HCT116 (cell line): Measurements from ENCODE around the gene ABHD17C. TPM values are rescaled to one million over a fixed set of nuclear protein-coding genes. Genes with fewer than 3 reads are reported as not detected.

Experiments used
- ATAC-seq: fragments of 200-7000 bp; cut with Tn5 transposase; 2 replicates; pipeline ENCODE4 v1.9.1; 2020; ENCODE audit warnings: mild to moderate bottlenecking, moderate library complexity
- BruUV-seq: library from RNA; stranded (reverse); fragments of 400-500 nt; replicated peaks from 2 replicates; lab custom pipeline; 2021; lab: Mats Ljungman, UMichigan
- CTCF ChIA-PET: fragments of 300-600 bp; sonication (Branson Sonifier 250); formaldehyde crosslinking; loops from one replicate; lab custom pipeline; 2021; ENCODE audit warnings: antibody characterized with exemption; lab: Charles Lee
- POLR2A ChIA-PET: fragments of 300-600, 350-600 bp; sonication (Branson Sonifier 250); formaldehyde crosslinking; loops from one replicate; lab custom pipeline; 2021; ENCODE audit warnings: antibody characterized with exemption; lab: Charles Lee
- RAD21 ChIA-PET, 2 experiments: fragments of 300-600 bp; sonication (Branson Sonifier 250); formaldehyde crosslinking; loops; one replicate each; lab custom pipeline; 2023; ENCODE audit warnings: low total read pairs in 2 of 2; ENCODE audit not compliant: uncharacterized antibody in 2 of 2, unreplicated experiment in 2 of 2, low non-redundant PET in 1 of 2; lab: Charles Lee
- DNase-seq: peaks from one replicate; pipeline ENCODE4 v3.0.0-alpha.2; 2010; ENCODE audit warnings: low read depth, low spot score
- H2AFZ ChIP-seq: fragments of 200-600 bp; shearing (Covaris generic), sonication (generic); 2 replicates; pipeline ENCODE4 v1.6.1; 2017; ENCODE audit warnings: low read depth, mixed run types, mixed read lengths, antibody characterized with exemption, low read length; ENCODE audit not compliant: poor library complexity, severe bottlenecking
- H3K27ac ChIP-seq: 2 replicates; pipeline ENCODE4 v1.5.1; 2012; ENCODE audit warnings: low read depth, low read length
- H3K27me3 ChIP-seq: fragments of 200-600 bp; sonication (generic); 2 replicates; pipeline ENCODE4 v1.6.1; 2016; ENCODE audit warnings: mixed run types, low read length, mixed read lengths; ENCODE audit not compliant: insufficient read depth
- H3K36me3 ChIP-seq, 2 experiments: fragments of 200-500 bp in 1 of 2; fragments of 200-600 bp in 1 of 2; sonication (Bioruptor generic) in 1 of 2; sonication (generic) in 1 of 2; 2 replicates each; pipeline versions ENCODE4 v1.5.1 to v1.6.1; 2014 to 2016; ENCODE audit warnings: low read length in 2 of 2, inconsistent platforms in 1 of 2, mixed read lengths in 1 of 2, mixed run types in 1 of 2; ENCODE audit not compliant: insufficient read depth in 2 of 2, control insufficient read depth in 1 of 2
- H3K4me1 ChIP-seq, 2 experiments: fragments of 200-600 bp in 1 of 2; sonication (generic) in 1 of 2; 2 replicates each; pipeline versions ENCODE4 v1.5.1 to v1.6.1; 2012 to 2017; ENCODE audit warnings: low read length in 2 of 2, inconsistent platforms in 1 of 2, mild to moderate bottlenecking in 1 of 2, mixed read lengths in 1 of 2, mixed run types in 1 of 2, moderate library complexity in 1 of 2; ENCODE audit not compliant: insufficient read depth in 2 of 2, control insufficient read depth in 1 of 2
- H3K4me2 ChIP-seq: fragments of 200-600 bp; sonication (generic); 2 replicates; pipeline ENCODE4 v1.6.1; 2017; ENCODE audit warnings: mixed run types, low read length, mixed read lengths
- H3K4me3 ChIP-seq, 2 experiments: fragments of 200-600 bp in 1 of 2; sonication (generic) in 1 of 2; replicated peaks in 1 of 2; 2 replicates each; pipeline ENCODE4 v1.5.1; 2011 to 2016; ENCODE audit warnings: low read length in 2 of 2, control low read depth in 1 of 2, low read depth in 1 of 2, mild to moderate bottlenecking in 1 of 2, mixed read lengths in 1 of 2, mixed run types in 1 of 2
- H3K79me2 ChIP-seq: fragments of 200-600 bp; sonication (generic); 2 replicates; pipeline ENCODE4 v1.6.1; 2017; ENCODE audit warnings: mild to moderate bottlenecking, mixed run types, low read length, moderate library complexity, mixed read lengths; ENCODE audit not compliant: insufficient read depth
- H3K9ac ChIP-seq: fragments of 200-600 bp; sonication (generic); 2 replicates; pipeline ENCODE4 v1.6.1; 2016; ENCODE audit warnings: low read length, mixed read lengths
- H3K9me2 ChIP-seq: fragments of 200-600 bp; sonication (generic), shearing (Covaris generic); 2 replicates; pipeline ENCODE4 v1.6.1; 2017; ENCODE audit warnings: mixed run types, mild to moderate bottlenecking, moderate library complexity; ENCODE audit not compliant: insufficient read depth
- H3K9me3 ChIP-seq, 2 experiments: fragments of 200-500 bp in 1 of 2; fragments of 200-600 bp in 1 of 2; sonication (Bioruptor generic) in 1 of 2; sonication (generic) in 1 of 2; 2 replicates each; pipeline ENCODE4 v1.6.1; 2014 to 2017; ENCODE audit warnings: low read length in 2 of 2, mixed read lengths in 2 of 2, inconsistent platforms in 1 of 2, low read depth in 1 of 2, mild to moderate bottlenecking in 1 of 2, mixed run types in 1 of 2, moderate library complexity in 1 of 2; ENCODE audit not compliant: control insufficient read depth in 1 of 2, insufficient read depth in 1 of 2
- H4K20me1 ChIP-seq: fragments of 200-600 bp; sonication (generic), shearing (Covaris generic); 2 replicates; pipeline ENCODE4 v1.6.1; 2017; ENCODE audit warnings: mixed run types, mild to moderate bottlenecking, moderate library complexity; ENCODE audit not compliant: insufficient read depth
- CEBPB ChIP-seq: IDR thresholded peaks from 2 replicates; pipeline ENCODE4 v1.6.1; 2012; ENCODE audit warnings: low read depth
- ELF1 ChIP-seq: IDR thresholded peaks from 2 replicates; pipeline ENCODE4 v1.6.1; 2012; ENCODE audit warnings: low read depth, borderline replicate concordance
- EZH2 ChIP-seq: fragments of 200-600 bp; sonication (generic); IDR thresholded peaks from 2 replicates; pipeline ENCODE4 v1.6.1; 2017; ENCODE audit warnings: antibody characterized with exemption, mixed run types
- EZH2phosphoT487 ChIP-seq: fragments of 200-600 bp; IDR thresholded peaks from 2 replicates; pipeline ENCODE4 v1.6.1; 2018; ENCODE audit warnings: antibody characterized with exemption, borderline replicate concordance
- FOSL1 ChIP-seq: IDR thresholded peaks from 2 replicates; pipeline ENCODE4 v1.6.1; 2012; ENCODE audit warnings: low read depth
- RAD21 ChIP-seq: IDR thresholded peaks from 2 replicates; pipeline ENCODE4 v1.6.1; 2012; ENCODE audit warnings: low read depth, mild to moderate bottlenecking
- SIN3A ChIP-seq: IDR thresholded peaks from 2 replicates; pipeline ENCODE4 v1.6.1; 2012; ENCODE audit warnings: low read depth
- TCF7L2 ChIP-seq: IDR thresholded peaks from 2 replicates; pipeline ENCODE4 v1.7.0; 2011; ENCODE audit warnings: borderline replicate concordance, inconsistent platforms; ENCODE audit not compliant: insufficient read depth, insufficient read length; ENCODE audit errors: extremely low read depth
- intact Hi-C: fragments of 100-400 bp; cut with micrococcal nuclease; formaldehyde crosslinking; loops from 2 replicates; pipeline ENCODE4 v1.10.0; 2022
- total RNA-seq: library from RNA; stranded (reverse); gene quantifications from one replicate; pipeline ENCODE4 v1.2.1, GENCODE V29; 2021; ENCODE audit not compliant: unreplicated experiment
- TF ChIP-seq, protein P1 (sequence below): IDR thresholded peaks from 2 replicates; pipeline ENCODE4 v1.6.1; 2012
- TF ChIP-seq, protein P2 (sequence below): IDR thresholded peaks from 2 replicates; pipeline ENCODE4 v1.6.1; 2011; ENCODE audit warnings: mild to moderate bottlenecking, low read length, moderate library complexity; ENCODE audit not compliant: insufficient replicate concordance; ENCODE audit errors: extremely low read depth
- TF ChIP-seq, protein P3 (sequence below): IDR thresholded peaks from 2 replicates; pipeline ENCODE4 v1.6.1; 2012; ENCODE audit warnings: low read depth

ABHD17C gene
- total RNA-seq, 1 experiment from 2014 or later, result 27.9 TPM

DNA sequence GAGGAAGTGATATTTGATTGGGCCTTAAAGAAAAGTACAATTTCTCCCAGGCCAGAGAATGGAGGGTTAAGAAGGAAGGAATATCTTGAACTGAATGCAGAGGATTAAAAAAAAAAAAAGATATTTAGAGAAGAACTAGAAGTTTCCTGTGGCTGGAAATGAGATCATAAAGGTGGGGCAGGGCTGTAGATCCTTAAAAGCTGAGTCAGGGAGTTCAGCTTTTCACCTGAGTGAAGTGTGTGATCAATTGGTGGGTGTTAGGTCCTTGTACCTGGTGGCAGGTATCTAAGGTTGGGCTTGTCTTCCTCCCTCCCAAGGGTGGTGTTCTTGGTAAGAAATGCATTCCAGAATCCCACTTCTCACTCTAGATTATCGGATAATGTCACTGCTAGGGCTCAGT, 95.9 kb downstream of the ABHD17C start:
- H4K20me1 ChIP-seq, result no peaks in the 10 kb centered on the region
- H3K4me1 ChIP-seq, result no peaks in the 10 kb centered on the region
- no peak for ATAC-seq
- H2AFZ ChIP-seq, result no peak overlapping the region
- no peak overlapping the region for H3K4me2 ChIP-seq
- intact Hi-C loops, result no loop called here
- no peak overlapping the region for H3K9ac ChIP-seq
- DNase-seq, result no peak
- H3K79me2 ChIP-seq, result no peaks in the 10 kb centered on the region
- TF ChIP-seq, protein P1, sequence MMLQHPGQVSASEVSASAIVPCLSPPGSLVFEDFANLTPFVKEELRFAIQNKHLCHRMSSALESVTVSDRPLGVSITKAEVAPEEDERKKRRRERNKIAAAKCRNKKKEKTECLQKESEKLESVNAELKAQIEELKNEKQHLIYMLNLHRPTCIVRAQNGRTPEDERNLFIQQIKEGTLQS, result no peak
- TF ChIP-seq ELF1, result no peak
- no peak for TF ChIP-seq TCF7L2
- TF ChIP-seq, protein P2, sequence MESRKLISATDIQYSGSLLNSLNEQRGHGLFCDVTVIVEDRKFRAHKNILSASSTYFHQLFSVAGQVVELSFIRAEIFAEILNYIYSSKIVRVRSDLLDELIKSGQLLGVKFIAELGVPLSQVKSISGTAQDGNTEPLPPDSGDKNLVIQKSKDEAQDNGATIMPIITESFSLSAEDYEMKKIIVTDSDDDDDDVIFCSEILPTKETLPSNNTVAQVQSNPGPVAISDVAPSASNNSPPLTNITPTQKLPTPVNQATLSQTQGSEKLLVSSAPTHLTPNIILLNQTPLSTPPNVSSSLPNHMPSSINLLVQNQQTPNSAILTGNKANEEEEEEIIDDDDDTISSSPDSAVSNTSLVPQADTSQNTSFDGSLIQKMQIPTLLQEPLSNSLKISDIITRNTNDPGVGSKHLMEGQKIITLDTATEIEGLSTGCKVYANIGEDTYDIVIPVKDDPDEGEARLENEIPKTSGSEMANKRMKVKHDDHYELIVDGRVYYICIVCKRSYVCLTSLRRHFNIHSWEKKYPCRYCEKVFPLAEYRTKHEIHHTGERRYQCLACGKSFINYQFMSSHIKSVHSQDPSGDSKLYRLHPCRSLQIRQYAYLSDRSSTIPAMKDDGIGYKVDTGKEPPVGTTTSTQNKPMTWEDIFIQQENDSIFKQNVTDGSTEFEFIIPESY, result no peak
- TF ChIP-seq EZH2phosphoT487, result no peak
- TF ChIP-seq FOSL1, result no peak
- no peak for TF ChIP-seq SIN3A
- TF ChIP-seq CEBPB, result no peak
- RAD21 ChIA-PET, result no interaction called here
- H3K27ac ChIP-seq, result no peak overlapping the region
- POLR2A ChIA-PET, result no interaction called here
- no peak overlapping the region for H3K4me3 ChIP-seq
- CTCF ChIA-PET, result no interaction called here
- BruUV-seq, result no TSS peak
- no peaks in the 10 kb centered on the region for H3K27me3 ChIP-seq
- H3K9me2 ChIP-seq, result no peaks in the 10 kb centered on the region
- H3K9me3 ChIP-seq, result no peaks in the 10 kb centered on the region
- 0 out of 4 replicates have a peak, but pooled peaks cover 0 to 2% of the 10 kb centered on the region in 2 experiments for H3K36me3 ChIP-seq

DNA sequence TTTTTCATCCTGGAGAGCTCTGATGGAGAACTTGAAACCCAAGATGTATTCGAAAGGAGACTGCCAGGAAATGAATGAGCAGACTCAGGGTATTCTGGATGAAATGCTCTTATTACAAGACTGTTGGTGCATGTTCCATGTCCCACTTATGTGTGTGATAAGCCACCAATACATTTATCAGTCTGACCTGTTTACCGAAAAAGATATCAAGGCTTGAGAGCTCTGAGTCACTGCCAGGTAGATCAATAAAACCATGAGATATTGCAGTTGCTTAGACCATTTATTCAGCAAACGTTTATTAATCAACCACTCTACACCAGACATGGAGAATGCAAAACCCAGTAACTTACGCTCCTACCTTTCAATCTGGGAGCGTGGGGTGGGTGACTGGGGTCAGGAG, 101.3 kb downstream of the ABHD17C start:
- no peak for TF ChIP-seq EZH2
- TF ChIP-seq, protein P1, result no peak
- TF ChIP-seq, protein P3, sequence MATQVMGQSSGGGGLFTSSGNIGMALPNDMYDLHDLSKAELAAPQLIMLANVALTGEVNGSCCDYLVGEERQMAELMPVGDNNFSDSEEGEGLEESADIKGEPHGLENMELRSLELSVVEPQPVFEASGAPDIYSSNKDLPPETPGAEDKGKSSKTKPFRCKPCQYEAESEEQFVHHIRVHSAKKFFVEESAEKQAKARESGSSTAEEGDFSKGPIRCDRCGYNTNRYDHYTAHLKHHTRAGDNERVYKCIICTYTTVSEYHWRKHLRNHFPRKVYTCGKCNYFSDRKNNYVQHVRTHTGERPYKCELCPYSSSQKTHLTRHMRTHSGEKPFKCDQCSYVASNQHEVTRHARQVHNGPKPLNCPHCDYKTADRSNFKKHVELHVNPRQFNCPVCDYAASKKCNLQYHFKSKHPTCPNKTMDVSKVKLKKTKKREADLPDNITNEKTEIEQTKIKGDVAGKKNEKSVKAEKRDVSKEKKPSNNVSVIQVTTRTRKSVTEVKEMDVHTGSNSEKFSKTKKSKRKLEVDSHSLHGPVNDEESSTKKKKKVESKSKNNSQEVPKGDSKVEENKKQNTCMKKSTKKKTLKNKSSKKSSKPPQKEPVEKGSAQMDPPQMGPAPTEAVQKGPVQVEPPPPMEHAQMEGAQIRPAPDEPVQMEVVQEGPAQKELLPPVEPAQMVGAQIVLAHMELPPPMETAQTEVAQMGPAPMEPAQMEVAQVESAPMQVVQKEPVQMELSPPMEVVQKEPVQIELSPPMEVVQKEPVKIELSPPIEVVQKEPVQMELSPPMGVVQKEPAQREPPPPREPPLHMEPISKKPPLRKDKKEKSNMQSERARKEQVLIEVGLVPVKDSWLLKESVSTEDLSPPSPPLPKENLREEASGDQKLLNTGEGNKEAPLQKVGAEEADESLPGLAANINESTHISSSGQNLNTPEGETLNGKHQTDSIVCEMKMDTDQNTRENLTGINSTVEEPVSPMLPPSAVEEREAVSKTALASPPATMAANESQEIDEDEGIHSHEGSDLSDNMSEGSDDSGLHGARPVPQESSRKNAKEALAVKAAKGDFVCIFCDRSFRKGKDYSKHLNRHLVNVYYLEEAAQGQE, result no peak
- TF ChIP-seq, protein P2, result no peak
- TF ChIP-seq RAD21, result no peak
- Histone ChIP-seq H4K20me1 (no peaks in the 10 kb centered on the region), H2AFZ (no peak overlapping the region), H3K27me3 (no peaks in the 10 kb centered on the region), H3K4me2 (no peak overlapping the region), H3K79me2 (no peaks in the 10 kb centered on the region), H3K9me3 (no peaks in the 10 kb centered on the region), H3K27ac (no peak overlapping the region), H3K4me1 (no peaks in the 10 kb centered on the region), H3K9ac (no peak overlapping the region), H3K36me3 (no peaks in the 10 kb centered on the region; a peak in 1 of 4 replicates), H3K9me2 (no peaks in the 10 kb centered on the region), H3K4me3 (no peak overlapping the region)
- BruUV-seq, result no TSS peak
- DNase-seq (no peak), ATAC-seq (no peak)
- POLR2A ChIA-PET, result no interaction called here
- intact Hi-C loops, result no loop called here
- CTCF ChIA-PET, result no interaction called here
- RAD21 ChIA-PET, result no interaction called here
